ENCODE data around the gene CHEK1. TPM values are rescaled to one million over a fixed set of nuclear protein-coding genes. Genes with fewer than 3 reads are reported as not detected.

The CHEK1 gene
- total and polyA plus RNA-seq, 9 of the 15 experiments (the other 6 are each of a cell fraction or from before 2014, with no cell fraction given) = 62.6 to 108 (median 87.5) TPM

GRCh38 chr11:125625630-125626287 lies 796 bp downstream of the CHEK1 start (continued):
- TF ChIP-seq IRF1 (CRISPR knock-in tag; IDR thresholded peaks at IDR 0.05; ENCODE audit: borderline replicate concordance) (peak; percentile 5; the same call in 1 of the 2 replicates), MAX (CRISPR knock-in tag; IDR thresholded peaks at IDR 0.05) (peak; percentile 74), ATF6 (CRISPR knock-in tag; IDR thresholded peaks at IDR 0.05) (peak; percentile 81; the same call in 1 of the 2 replicates), ZNF24 (IDR thresholded peaks at IDR 0.05) (0 out of 2 replicates have a peak, but pooled peaks have one; percentile 15), SREBF1 (IDR thresholded peaks at IDR 0.05; ENCODE audit: borderline replicate concordance, low read depth, low read length) (no peak), NUFIP1 (IDR thresholded peaks at IDR 0.05; ENCODE audit: partially characterized antibody) (no peak), ZNF644 (tag; IDR thresholded peaks at IDR 0.05; ENCODE audit: low read depth) (0 out of 2 replicates have a peak, but pooled peaks have one; percentile 22), TFE3 (CRISPR knock-in tag; IDR thresholded peaks at IDR 0.05) (no peak), HMG20B (CRISPR knock-in tag; IDR thresholded peaks at IDR 0.05) (no peak), ARNT (IDR thresholded peaks at IDR 0.05) (peak; percentile 55 to 81; a peak in 2 of 4 replicates), RFX1 (IDR thresholded peaks at IDR 0.05) (no peak), STAT5A (IDR thresholded peaks at IDR 0.05; ENCODE audit: borderline replicate concordance, low read length) (0 out of 2 replicates have a peak, but pooled peaks have one; percentile 33), ELF2 (CRISPR knock-in tag; IDR thresholded peaks at IDR 0.05) (no peak), MLLT1 (IDR thresholded peaks at IDR 0.05) (peak; percentile 59 to 87; a peak in 3 of 4 replicates), BRF2 (IDR thresholded peaks at IDR 0.05; ENCODE audit: borderline replicate concordance, insufficient read depth, insufficient read length) (no peak), TBL1XR1 (IDR thresholded peaks at IDR 0.05; ENCODE audit: low read length in 2 of 2) (0 out of 4 replicates have a peak, but pooled peaks of 1 of the 2 experiments have one; percentile 25), ZNF507 (tag; conservative IDR thresholded peaks at IDR 0.05) (no peak), ARID2 (IDR thresholded peaks at IDR 0.05) (no peak), MEF2D (tag; conservative IDR thresholded peaks at IDR 0.05; ENCODE audit: low read depth) (peak; percentile 27; the same call in 1 of the 2 replicates), DDX20 (tag; IDR thresholded peaks at IDR 0.05; ENCODE audit: low read depth) (no peak), NFIC (IDR thresholded peaks at IDR 0.05) (peak; percentile 64), BMI1 (IDR thresholded peaks at IDR 0.05; ENCODE audit: low read length) (no peak)
